ENCODE data around the gene ABCA4. TPM values are rescaled to one million over a fixed set of nuclear protein-coding genes. Genes with fewer than 3 reads are reported as not detected.
"Not testable (repeated sequence)": the region's sequence is repeated elsewhere in the genome, so short reads cannot be mapped to it uniquely, and the experiment has no call there.

Gene ABCA4
- total RNA-seq, 1 donor from 2014 or later, result 0.83 TPM

GRCh38 chr1:94011709-94012595 is 109.0 kb downstream of the ABCA4 start:
- ATAC-seq (peak; percentile 26), DNase-seq (ENCODE audit: low spot score) (no peak)

- ATAC-seq (no peak), DNase-seq (ENCODE audit: low spot score) (no peak)
Measured at GRCh38 chr1:94011129-94011528, 109.8 kb downstream of the ABCA4 start.

- ATAC-seq (no peak), DNase-seq (ENCODE audit: low spot score) (no peak)
Measured at GRCh38 chr1:94009304-94009703, 111.6 kb downstream of the ABCA4 start.

DNA sequence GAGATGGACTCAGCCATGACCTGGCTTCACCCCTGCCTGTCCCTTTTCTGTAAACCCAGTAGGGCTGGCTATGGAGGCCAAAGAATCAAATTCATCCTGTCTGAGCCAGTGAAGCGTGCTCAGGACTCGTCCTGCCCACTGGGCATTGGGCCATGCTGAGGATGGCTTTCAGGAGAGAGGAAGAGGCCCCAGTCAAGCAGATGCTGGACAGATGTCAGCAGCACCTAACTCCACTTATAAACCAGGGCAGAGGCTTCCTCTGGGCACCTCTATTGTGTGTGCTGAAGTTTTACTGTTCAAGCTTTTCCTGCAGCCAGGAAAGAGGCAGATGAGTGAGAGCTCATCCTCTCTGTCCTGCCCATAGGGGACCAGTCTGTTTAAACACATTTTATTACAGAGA is 114.3 kb downstream of the ABCA4 start:
- no peak for DNase-seq (ENCODE audit: low spot score)
- ATAC-seq, result no peak

- ATAC-seq (no peak), DNase-seq (ENCODE audit: low spot score) (no peak)
Measured at GRCh38 chr1:94004924-94005323, 116.0 kb downstream of the ABCA4 start.

DNA sequence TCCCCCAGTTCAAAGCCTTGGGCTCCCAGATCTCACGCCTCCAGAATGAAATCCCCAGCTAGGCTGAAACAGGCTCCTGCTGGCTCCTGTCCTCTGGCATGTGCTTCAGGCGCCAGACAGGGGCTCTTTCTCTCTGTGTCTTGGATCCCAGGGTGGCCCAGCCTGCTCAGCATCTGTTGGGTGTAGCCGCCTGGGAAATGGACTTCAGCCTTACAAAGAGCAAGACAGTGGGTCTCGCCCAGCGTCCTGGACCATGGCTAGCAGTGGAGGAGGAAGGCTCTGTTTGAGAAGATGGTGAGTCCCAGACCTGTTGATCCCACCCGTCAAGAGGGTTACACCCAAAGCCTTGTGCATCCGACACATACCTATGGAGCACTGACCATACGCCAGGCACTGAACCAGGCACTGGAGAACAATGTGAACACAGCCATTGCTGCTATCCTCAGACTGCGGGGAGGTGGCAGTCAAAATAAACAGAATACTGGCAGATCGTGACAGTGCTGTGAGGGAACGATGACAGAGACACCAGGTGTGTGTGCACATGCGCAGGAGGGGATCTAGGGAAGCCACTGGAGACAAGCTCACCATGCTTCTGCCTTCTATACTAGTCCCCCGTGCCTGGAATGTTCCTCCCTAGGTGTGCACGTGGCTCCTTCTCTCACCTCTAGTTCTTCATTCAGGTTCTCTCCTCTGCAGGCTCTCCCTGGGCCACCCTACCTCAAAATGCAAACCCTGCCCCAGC is 118.7 kb downstream of the ABCA4 start:
- DNase-seq (ENCODE audit: low spot score) (no peak), ATAC-seq (no peak)

- peak; percentile 54 for ATAC-seq
- DNase-seq (ENCODE audit: low spot score), result no peak
Measured at GRCh38 chr1:94001397-94002045, 119.4 kb downstream of the ABCA4 start.

GRCh38 chr1:94000510-94001282 is 120.3 kb downstream of the ABCA4 start:
- ATAC-seq, result no peak

GRCh38 chr1:93999840-94000415 is 121.0 kb downstream of the ABCA4 start:
- no peak for DNase-seq (ENCODE audit: low spot score)
- ATAC-seq, result no peak

More at GRCh38 chr1:94000510-94001282, 120.3 kb downstream of the ABCA4 start:
- no peak for DNase-seq (ENCODE audit: low spot score)

GRCh38 chr1:93998532-93998931 is 122.4 kb downstream of the ABCA4 start:
- not testable (repeated sequence) for DNase-seq (ENCODE audit: low spot score); ATAC-seq

DNA sequence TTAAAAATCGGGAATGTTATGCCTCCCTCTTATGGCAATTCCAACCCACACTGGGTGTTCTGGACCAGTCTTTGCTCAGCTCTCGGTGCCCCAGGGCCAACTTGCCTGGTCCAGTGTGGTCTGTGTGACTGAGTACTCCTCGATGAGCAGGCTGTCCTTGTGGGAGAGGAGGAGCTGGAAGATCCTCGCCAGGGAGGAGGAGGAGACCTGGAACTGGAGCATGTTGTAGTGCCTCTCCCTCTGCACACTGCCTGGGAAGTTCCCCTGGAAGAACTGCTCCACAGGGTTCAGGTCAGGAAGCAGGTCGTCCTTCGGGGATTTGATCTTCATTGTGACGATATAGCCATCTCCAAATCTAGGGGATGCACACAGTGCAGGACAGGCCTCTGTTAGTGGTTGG is 123.2 kb downstream of the ABCA4 start:
- DNase-seq (ENCODE audit: low spot score), result no peak
- no peak for ATAC-seq

DNA sequence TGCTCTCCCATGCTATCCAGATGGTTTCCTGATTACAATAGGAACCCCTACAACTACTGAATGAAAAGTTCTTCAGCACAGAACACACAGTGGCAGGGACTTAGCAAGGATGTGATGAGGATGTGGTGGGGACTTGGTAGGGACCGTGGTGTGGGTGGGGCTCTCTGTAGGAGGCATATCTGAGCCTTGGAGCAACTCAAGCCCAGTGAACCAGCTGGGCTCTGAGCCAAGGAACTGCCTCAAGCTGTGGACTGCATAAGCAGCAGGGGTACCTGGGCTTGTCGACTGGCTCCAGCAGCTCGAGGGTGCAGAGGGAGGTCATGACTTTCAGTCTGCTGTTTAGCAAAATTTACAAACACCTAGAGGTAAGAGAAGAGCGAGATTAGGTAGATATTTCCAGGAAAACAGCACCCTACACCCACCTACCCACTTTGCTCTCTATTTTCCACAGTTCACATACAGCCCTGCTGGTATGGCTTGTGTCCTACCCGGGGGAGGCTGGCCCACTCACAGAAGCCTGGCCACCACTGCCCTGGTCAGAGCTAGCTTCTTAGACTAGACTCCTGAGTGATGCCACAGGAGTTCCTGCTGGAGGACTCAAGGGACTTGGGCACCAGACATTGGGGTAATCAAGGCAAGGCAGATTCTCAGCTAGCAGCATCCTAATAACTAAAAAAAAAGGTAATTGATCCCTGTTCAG is 125.0 kb downstream of the ABCA4 start:
- ATAC-seq (no peak), DNase-seq (ENCODE audit: low spot score) (no peak)

DNA sequence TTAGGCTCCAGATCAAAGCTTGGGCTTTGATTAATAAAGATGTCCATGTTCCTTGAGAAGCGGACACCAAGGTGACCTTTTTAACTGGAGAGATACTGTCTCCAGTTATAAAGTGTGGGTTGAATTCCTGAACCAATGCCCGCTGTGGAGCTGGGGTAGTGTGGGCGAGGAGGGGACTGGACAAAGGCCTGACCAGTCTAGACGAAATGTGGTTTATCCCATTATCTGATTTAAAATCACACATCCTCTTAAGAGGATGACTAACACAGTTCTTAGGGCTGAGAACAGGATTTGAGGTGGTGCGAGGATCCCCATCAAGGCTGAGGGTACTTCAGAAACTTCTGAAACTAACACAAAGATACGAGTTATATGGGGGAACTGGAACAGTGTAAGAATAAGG is 127.2 kb downstream of the ABCA4 start:
- no peak for DNase-seq (ENCODE audit: low spot score)
- ATAC-seq, result no peak

GRCh38 chr1:93992954-93993353 is 128.0 kb downstream of the ABCA4 start:
- DNase-seq (ENCODE audit: low spot score), result peak; percentile 77
- ATAC-seq, result peak; percentile 84

GRCh38 chr1:93992190-93992589 is 128.8 kb downstream of the ABCA4 start:
- DNase-seq (ENCODE audit: low spot score), result no peak
- ATAC-seq, result peak; percentile 3

GRCh38 chr1:93991271-93991670 is 129.7 kb downstream of the ABCA4 start:
- no peak for DNase-seq (ENCODE audit: low spot score)
- no peak for ATAC-seq

DNA sequence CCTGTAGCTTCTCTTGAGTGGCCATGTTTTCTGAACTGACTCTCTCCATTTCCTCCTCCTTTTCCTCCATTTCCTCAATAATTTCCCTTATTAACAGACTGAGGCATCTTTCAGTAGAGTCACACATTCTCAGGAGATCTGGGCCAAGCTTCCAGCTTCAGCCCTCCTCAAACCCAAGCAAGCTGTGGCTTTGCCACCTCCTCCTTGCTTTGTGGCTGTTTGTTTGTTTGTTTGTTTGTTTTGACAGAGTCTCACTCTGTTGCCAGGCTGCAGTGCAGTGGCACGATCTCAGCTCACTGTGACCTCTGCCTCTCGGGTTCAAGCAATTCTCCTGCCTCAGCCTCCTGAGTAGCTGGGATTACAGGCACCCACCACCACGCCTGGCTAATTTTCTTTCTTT is 130.5 kb downstream of the ABCA4 start:
- ATAC-seq, result not testable (repeated sequence)

GRCh38 chr1:93990010-93990409 is 130.9 kb downstream of the ABCA4 start:
- ATAC-seq (no peak), DNase-seq (ENCODE audit: low spot score) (no peak)

More for the DNA sequence above, 130.5 kb downstream of the ABCA4 start:
- DNase-seq (ENCODE audit: low spot score), result not testable (repeated sequence)

DNA sequence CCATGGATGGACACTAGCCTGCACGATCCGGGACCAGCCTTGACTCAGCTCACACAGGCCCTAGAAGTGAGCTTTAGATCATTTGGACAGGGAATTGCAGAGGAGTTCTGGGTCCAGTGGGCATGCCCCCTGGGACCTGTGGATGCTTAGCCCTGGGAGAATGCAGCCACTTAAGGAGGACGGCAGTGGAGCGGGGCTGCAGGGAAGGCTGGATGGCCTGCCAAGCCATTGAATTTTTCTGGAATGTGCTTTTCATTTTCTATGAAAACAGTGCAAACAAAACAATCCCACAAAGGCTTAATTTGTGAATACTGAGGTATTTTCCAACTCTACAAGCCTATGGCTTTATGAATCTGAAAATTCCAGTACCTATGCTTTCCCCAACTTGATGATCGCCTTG is 131.3 kb downstream of the ABCA4 start:
- DNase-seq (ENCODE audit: low spot score) (no peak), ATAC-seq (no peak)

Measured in left lobe of liver (tissue), 2 donors.